OCI-LY1 (cell line): Measurements from ENCODE around the gene ANAPC2.

ENCODE experiments used
- CTCF ChIP-seq: fragments of 200-600 bp; sonication (generic), shearing (Covaris generic); IDR thresholded peaks from 2 replicates; pipeline ENCODE4 v1.5.1; 2017; ENCODE audit warnings: mild to moderate bottlenecking, antibody characterized with exemption, low read length, moderate library complexity, mixed read lengths
- EZH2 ChIP-seq: fragments of 200-600 bp; sonication (generic), shearing (Covaris generic); IDR thresholded peaks from 2 replicates; pipeline ENCODE4 v1.8.0; 2017; ENCODE audit warnings: borderline replicate concordance, mixed run types, mild to moderate bottlenecking, antibody characterized with exemption, low read length, moderate library complexity, mixed read lengths

GRCh38 chr9:137188490-137189296 is at the start of gene ANAPC2, which contains the start of gene SSNA1:
- TF ChIP-seq CTCF (peak; percentile 57), EZH2 (no peak)
